DMS 273 treated with DMSO at 0.1 percent for 48 hours (cell line): ENCODE data around the gene VSTM4.

Experiments used
- DNase-seq: peaks from one replicate; lab custom pipeline; 2025; lab: John Stamatoyannopoulos, UW

Gene VSTM4

DNA sequence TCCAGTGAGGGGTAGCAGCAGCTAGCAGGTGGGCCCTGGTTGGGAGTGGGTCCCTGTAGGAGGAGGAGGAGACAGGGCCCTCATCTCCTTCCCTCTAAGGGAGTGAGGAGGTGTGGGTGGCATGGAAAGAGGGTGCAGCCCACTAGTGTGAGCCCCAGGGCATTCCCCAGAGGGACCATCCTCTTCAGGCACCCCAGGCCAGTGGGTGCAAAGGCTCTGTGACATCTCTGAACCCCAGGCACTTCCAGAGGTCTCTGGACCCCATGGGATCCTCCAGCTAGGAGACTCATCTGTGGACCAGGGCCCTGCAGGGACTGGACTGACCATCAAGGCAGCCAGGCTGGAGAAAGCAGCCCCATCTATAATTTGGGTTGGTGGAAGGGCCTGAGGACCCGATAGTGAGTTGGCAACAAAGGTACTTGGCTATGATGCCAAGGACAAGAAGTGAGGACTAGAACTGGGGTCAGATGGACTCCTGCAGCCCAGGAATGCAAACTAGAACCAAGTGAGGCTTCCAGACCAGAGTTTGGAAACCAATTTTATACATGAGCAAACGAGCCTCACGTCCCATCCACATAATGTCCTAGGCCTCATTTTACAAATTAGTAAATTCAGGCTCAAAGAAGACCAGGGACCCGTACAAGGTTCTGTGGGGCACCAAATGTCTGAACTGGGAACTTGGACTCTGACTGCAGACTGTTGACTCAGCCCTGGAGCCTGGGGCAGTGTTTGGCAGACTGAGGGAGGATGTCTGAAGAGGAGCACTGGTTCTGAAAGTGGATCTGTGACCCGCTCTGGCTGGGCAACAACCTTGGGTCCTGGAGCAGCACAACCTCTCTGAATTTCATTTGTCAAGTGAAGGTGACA, 1.4 kb upstream of the VSTM4 start:
- DNase-seq: no peak

GRCh38 chr10:49115796-49116508, 630 bp upstream of the VSTM4 start:
- no peak for DNase-seq

GRCh38 chr10:49114718-49115014, 656 bp downstream of the VSTM4 start:
- no peak for DNase-seq

DNA sequence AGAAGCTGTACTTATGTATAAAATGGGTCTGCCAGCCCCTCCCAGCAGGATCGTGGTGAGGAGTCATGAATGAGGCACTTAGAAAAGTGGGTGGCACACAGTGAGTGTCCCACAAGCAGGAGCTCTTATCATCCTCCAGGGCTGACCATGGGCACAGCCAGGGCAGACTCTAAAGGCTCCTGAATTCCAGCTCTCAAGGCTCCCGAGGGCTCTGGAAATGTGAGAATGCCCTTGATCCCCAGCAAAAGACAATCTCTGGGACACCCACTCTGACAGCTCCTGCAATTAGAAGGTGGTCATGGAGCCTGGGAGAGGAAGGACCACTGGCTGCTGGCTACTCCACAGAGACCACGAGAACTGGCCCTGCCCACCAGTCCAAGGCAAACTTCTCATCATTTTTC, 1.6 kb downstream of the VSTM4 start:
- no peak for DNase-seq

DNA sequence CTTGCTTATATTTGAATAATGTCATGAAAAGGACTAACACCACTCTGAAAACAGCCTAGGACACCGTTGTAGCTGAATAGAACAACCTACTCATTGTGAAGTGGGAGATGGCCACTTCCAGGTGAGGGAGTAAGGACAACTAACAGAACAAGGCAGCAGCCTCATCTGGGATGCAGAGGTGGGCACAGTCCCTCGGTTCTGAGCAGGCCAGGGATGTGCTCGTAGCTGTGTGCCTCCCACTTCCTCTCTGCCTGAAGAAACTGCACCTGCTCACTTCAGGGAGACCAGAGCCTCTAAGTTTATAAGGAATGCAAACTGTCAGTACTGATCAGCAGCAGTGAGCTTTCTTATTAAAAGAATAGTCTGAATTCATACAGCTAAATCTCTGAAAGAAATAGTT, 2.5 kb downstream of the VSTM4 start:
- DNase-seq: no peak

GRCh38 chr10:49112098-49112497, 3.2 kb downstream of the VSTM4 start:
- DNase-seq: no peak

GRCh38 chr10:49111320-49111698, 4.0 kb downstream of the VSTM4 start:
- no peak for DNase-seq

- DNase-seq: no peak
Observed at GRCh38 chr10:49110684-49111319, 4.5 kb downstream of the VSTM4 start.

DNA sequence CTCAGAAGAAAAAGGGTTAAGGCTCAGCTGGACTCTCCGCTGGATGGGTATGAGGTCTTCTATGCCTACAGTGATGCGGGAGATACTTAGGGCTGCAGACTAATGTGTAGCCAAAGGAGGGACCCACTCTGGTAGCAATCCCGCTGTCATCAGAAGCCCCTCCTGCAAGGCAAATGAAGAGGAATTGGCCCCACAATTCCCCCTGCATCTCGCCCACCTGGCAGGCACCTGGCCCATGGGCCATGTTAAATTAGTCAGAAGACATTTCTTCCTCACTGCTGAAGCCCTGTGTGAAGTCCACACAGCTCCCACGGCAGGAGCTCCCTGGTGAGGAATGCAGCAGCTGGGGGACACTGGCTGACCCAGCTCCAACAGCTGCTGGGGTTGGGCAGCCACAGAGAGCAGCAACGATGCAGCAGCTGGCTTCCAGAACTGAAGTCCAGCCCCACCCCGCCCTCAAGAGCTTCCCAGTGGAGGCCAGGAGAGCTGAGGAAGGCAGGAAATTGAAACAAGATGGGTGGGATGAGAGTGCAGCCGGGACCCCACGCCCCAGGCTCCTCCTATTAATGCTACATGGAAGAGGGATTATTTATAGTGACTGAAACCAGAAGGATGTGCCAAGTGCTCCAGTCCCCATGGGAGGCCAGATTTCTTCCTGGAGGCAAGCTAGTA, 5.5 kb downstream of the VSTM4 start:
- DNase-seq: no peak

- no peak for DNase-seq
Observed at GRCh38 chr10:49108656-49109055, 6.7 kb downstream of the VSTM4 start.

GRCh38 chr10:49107887-49108267, 7.4 kb downstream of the VSTM4 start:
- no peak for DNase-seq

DNA sequence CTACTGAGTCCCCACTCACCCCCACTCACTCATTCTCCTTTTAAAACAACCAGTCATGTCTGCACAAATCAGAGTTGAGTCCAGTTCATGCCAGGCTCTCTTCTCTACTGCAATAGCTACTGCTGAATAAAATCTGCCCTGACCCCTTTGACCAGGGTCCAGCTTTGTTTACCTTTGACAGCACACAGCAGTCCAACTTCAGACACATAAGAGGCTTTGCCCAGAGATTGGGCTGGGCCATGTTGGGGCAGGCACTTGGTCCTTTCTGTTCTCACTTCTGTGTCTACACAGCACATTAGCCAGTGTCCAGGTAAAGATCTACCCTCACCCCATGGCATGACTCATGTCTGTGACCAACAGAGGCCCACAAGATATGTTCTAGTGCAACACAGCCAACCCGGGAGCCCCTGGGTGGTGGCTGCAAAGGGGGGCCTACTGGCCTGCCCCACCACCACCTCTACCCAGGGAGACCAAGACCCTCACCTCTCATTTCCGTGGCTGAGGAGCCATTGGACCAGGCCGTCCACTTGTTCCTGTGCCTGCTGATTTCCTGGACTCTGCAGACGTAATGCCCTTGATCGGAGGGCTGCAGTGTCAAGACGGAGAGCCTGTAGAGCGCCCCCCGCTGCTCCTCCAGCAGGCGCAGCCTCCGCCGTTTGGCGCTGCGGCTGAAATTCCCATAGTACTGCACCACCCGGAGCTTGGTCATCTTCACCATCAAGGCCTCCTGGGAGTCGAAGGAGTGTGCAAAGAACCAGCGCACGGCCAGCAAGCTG, 8.0 kb downstream of the VSTM4 start:
- no peak for DNase-seq

DNA sequence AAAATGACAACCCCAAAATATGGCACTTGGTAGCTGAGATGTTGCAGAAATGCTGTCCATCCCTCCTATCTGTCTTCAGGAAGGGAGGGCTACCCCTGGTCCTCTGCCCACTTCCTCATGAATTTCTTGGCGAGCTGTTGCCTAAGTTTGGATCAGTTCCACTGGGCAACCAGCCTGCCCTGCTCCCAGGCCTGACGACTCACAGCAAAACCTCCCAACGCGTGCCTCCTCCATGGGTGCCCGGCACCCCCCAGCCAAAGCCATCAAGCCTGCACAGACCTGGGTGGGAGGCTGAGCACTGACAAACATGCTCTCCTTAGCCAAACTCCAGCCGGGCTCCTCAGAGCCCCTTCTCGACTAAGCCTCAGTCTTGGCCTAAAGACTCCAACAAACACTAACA, 8.9 kb downstream of the VSTM4 start:
- no peak for DNase-seq

DNA sequence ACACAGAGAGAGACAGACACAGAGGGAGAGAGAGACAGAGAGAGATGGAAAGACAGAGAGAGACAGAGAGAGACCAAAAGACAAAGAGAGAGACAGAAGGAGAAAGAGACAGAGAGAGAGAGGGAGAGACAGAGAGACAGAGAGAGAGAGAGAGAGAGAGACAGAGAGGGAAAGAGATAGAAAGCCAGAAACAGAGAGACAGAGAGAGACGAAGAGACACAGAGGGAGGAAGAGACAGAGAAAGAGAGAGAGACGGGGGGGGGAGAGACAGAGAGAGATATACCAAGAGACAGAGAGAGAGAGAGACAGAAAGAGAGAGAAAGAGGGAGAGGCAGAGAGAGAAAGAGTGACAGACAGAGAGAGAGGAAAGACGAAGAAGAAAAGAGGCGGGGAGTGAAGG, 10.2 kb downstream of the VSTM4 start:
- no peak for DNase-seq

GRCh38 chr10:49104323-49104722, 11.0 kb downstream of the VSTM4 start:
- DNase-seq: no peak

DNA sequence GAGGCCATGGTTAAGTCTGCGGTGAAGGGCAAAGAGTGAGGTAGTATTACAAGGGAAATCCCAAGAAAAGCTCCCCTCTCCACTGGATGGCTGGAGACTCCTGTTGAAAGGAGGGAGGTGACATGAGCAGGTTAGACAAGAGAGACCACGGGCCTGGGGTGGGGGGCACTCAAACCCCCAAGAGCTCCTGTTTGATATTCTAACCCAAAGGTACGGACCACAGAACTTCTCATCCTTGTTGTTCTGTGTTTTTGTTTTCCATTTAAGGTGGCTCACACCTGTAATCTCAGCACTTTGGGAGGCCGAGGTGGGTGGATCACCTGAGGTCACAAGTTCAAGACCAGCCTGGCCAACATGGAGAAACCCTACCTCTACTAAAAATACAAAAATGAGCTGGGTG, 11.6 kb downstream of the VSTM4 start:
- DNase-seq: no peak

DNA sequence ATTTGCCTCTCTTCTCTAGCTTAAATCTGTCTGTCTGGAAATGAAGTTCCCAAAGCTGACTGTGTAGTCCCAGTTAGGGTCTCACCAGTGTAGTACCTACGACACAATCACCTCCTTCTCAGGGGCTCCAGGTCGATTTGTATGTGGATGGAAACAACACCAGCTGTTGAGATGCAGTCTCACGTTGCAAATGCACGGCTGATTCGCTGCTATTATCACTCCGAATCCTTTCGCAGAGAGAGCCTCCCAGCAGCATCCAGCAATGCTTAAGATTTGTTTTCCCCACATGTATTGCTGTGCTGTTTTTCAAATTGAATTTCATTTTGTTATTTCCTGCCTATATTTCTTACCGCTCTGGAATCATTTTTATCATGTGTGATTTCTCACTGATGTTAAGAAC, 16.3 kb downstream of the VSTM4 start:
- no peak for DNase-seq

DNA sequence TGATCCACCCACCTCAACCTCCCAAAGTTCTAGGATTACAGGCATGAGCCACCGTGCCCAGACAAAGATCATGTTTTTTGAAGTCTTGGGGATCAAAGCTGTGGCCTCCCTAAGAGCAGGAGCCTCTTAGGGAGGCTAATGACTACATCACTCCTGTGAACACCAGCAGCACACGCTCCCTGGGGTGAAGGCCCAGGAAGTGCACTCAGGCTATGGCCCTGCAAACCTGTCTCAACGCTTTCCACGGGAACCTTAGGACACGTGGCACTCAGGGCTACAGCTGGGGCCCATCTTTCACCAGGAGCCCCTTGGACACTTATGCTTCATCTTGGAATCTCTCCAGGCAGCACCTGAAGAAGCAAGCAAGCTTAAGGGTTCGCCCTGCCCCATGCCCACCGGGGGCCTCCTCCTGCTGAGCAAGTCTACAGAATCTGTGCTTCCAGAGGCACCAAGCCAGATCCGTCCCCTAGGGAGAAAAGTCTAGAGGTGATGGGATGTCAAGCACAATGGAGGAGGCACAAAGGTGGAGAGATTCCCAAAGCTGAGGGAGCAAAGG, 18.4 kb downstream of the VSTM4 start:
- DNase-seq: no peak

GRCh38 chr10:49094646-49095045, 20.7 kb downstream of the VSTM4 start:
- no peak for DNase-seq

- DNase-seq: no peak
Observed at GRCh38 chr10:49093922-49094321, 21.4 kb downstream of the VSTM4 start.

DNA sequence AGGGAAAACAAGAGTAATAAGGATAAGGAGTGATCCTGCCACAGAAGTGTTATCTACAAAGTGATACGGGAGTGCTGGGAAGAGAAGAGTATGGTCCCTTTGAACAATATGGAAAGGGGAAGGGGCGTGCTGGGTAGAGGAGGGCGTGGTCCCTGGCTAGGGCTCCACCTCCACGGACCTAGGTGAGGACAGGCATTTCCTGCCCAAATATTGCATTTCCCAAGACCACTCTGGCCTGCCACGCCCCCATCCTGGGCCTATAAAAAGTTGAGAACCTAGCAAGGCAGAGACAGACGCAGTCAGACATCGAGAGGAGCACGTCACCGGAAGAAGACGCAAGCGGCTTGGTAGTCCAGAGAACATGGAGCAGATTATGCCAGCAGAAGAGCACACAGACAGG, 22.8 kb downstream of the VSTM4 start:
- DNase-seq: no peak
